ENCODE measurements around the gene OXTR. TPM values are rescaled to one million over a fixed set of nuclear protein-coding genes. Genes with fewer than 3 reads are reported as not detected.

The OXTR gene
- polyA plus RNA-seq, 1 donor from 2014 or later, result 1.7 TPM

- no peak overlapping the region for H3K27ac ChIP-seq (ENCODE audit: low read length)
- H3K9ac ChIP-seq (ENCODE audit: low read length), result no peak overlapping the region
- no peak overlapping the region for H2AFZ ChIP-seq (ENCODE audit: low read depth, low read length)
- H3K36me3 ChIP-seq (ENCODE audit: insufficient read depth, low read length), result no peaks in the 10 kb centered on the region
- no peaks in the 10 kb centered on the region for H3K79me2 ChIP-seq (replicated peaks; ENCODE audit: insufficient read depth, low read length)
- no peaks in the 10 kb centered on the region for H3K9me3 ChIP-seq (ENCODE audit: low read length)
- H3K27me3 ChIP-seq (ENCODE audit: insufficient read depth, low read depth, low read length), result no peaks in the 10 kb centered on the region
- H3F3A ChIP-seq (ENCODE audit: insufficient read depth, low read length, poor library complexity, severe bottlenecking), result no peaks in the 10 kb centered on the region
- no peaks in the 10 kb centered on the region for H3K9me2 ChIP-seq (ENCODE audit: insufficient read depth, low read length)
- no peaks in the 10 kb centered on the region for H4K20me1 ChIP-seq (ENCODE audit: insufficient read depth)
- no peak for TF ChIP-seq CTCF (IDR thresholded peaks at IDR 0.05; ENCODE audit: poor library complexity, severe bottlenecking)
- no peak for TF ChIP-seq EZH2 (IDR thresholded peaks at IDR 0.05; ENCODE audit: borderline replicate concordance, insufficient read depth, low read length, poor library complexity, severe bottlenecking)
- TF ChIP-seq RAD21 (conservative IDR thresholded peaks at IDR 0.05), result no peak
- H3K4me2 ChIP-seq (ENCODE audit: low read length), result no peak overlapping the region
- H3K4me3 ChIP-seq (ENCODE audit: low read length), result no peak overlapping the region
These were observed 60.1 kb downstream of the OXTR start for GRCh38 chr3:8709287-8709686.

DNA sequence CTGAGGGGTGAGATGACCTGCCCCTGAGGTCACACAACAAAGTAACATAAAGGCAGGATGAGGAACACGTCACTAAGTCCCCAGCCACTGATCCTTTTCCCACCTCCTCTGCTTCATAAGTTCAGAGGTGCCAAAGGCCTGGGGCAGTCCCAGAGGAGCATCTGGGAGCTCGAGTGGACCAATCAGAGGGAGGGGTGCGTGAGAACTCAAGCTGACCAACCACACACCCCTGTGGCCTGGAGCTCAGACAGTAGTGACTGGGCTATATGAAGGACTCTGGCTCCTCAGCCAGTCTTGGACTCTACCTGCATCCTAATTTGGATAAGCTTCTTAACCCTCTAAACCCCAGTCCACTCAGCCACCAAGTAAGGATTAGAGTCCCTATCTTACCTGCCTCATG, 63.8 kb downstream of the OXTR start:
- Histone ChIP-seq H3K27me3 (ENCODE audit: insufficient read depth, low read depth, low read length) (no peaks in the 10 kb centered on the region), H3K36me3 (ENCODE audit: insufficient read depth, low read length) (no peaks in the 10 kb centered on the region)
- TF ChIP-seq RAD21 (conservative IDR thresholded peaks at IDR 0.05) (no peak), TAF1 (IDR thresholded peaks at IDR 0.05; ENCODE audit: low read depth) (no peak), SMC3 (conservative IDR thresholded peaks at IDR 0.05; ENCODE audit: poor library complexity) (no peak), REST (IDR thresholded peaks at IDR 0.05; ENCODE audit: borderline replicate concordance) (no peak), EZH2 (IDR thresholded peaks at IDR 0.05; ENCODE audit: borderline replicate concordance, insufficient read depth, low read length, poor library complexity, severe bottlenecking) (no peak), MXI1 (conservative IDR thresholded peaks at IDR 0.05; ENCODE audit: poor library complexity, severe bottlenecking) (no peak)

DNA sequence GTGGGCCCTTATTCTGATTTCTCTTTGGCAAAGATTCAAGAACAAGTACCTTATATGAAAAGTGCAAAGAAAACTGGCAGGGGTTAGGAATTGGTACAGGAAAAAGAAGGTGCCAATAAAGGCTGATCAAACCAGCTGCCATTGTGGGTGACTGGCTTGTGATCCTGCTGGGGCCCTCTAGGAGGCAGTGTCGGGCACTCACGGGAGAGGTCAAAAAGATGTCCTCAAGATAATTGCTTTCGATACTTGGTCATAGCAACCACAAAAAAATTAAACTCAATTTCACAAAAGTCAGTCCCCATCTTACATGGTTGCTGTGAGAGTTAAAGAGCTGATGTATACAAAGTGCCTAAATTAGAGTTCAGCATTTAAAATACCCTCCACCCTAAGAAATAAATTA, 66.9 kb downstream of the OXTR start:
- H3K4me3 ChIP-seq (ENCODE audit: low read length), result no peak overlapping the region
- H3K4me2 ChIP-seq (ENCODE audit: low read length), result no peak overlapping the region
- no peaks in the 10 kb centered on the region for H3K27me3 ChIP-seq (ENCODE audit: insufficient read depth, low read depth, low read length)
- H3K9ac ChIP-seq (ENCODE audit: low read length), result no peak overlapping the region
- H4K20me1 ChIP-seq (ENCODE audit: insufficient read depth), result no peaks in the 10 kb centered on the region
- H3K9me2 ChIP-seq (ENCODE audit: insufficient read depth, low read length), result no peaks in the 10 kb centered on the region
- peaks cover 5% of the 10 kb centered on the region for H3K9me3 ChIP-seq (ENCODE audit: low read length)
- no peaks in the 10 kb centered on the region for H3K36me3 ChIP-seq (ENCODE audit: insufficient read depth, low read length)
- no peaks in the 10 kb centered on the region for H3K79me2 ChIP-seq (replicated peaks; ENCODE audit: insufficient read depth, low read length)
- TF ChIP-seq SMC3 (conservative IDR thresholded peaks at IDR 0.05; ENCODE audit: poor library complexity), result no peak
- TF ChIP-seq EP300 (conservative IDR thresholded peaks at IDR 0.05; ENCODE audit: poor library complexity, severe bottlenecking), result no peak
- no peak for TF ChIP-seq EZH2 (IDR thresholded peaks at IDR 0.05; ENCODE audit: borderline replicate concordance, insufficient read depth, low read length, poor library complexity, severe bottlenecking)
- TF ChIP-seq TAF1 (IDR thresholded peaks at IDR 0.05; ENCODE audit: low read depth), result no peak
- no peak for TF ChIP-seq MXI1 (conservative IDR thresholded peaks at IDR 0.05; ENCODE audit: poor library complexity, severe bottlenecking)
- no peaks in the 10 kb centered on the region for H3F3A ChIP-seq (ENCODE audit: insufficient read depth, low read length, poor library complexity, severe bottlenecking)
- H3K27ac ChIP-seq (ENCODE audit: low read length), result no peak overlapping the region
- no peak overlapping the region for H2AFZ ChIP-seq (ENCODE audit: low read depth, low read length)

More for the DNA sequence above, 63.8 kb downstream of the OXTR start:
- Histone ChIP-seq H4K20me1 (ENCODE audit: insufficient read depth) (no peaks in the 10 kb centered on the region), H3K9me3 (ENCODE audit: low read length) (no peaks in the 10 kb centered on the region), H3K27ac (ENCODE audit: low read length) (no peak overlapping the region), H3K79me2 (replicated peaks; ENCODE audit: insufficient read depth, low read length) (no peaks in the 10 kb centered on the region), H3K9ac (ENCODE audit: low read length) (no peak overlapping the region), H3K4me2 (ENCODE audit: low read length) (no peak overlapping the region), H2AFZ (ENCODE audit: low read depth, low read length) (no peak overlapping the region), H3K4me3 (ENCODE audit: low read length) (no peak overlapping the region), H3F3A (ENCODE audit: insufficient read depth, low read length, poor library complexity, severe bottlenecking) (no peaks in the 10 kb centered on the region), H3K9me2 (ENCODE audit: insufficient read depth, low read length) (no peaks in the 10 kb centered on the region)

Other genes starting within 250 kb of the OXTR start
- gene SSUH2, start 124.8 kb downstream of the OXTR start, polyA plus RNA-seq, result 0.64 and 0.88 TPM in 2 replicates
- not detected in 2 replicates for gene CAV3, start 35.8 kb downstream of the OXTR start, polyA plus RNA-seq
- gene RAD18, start 193.9 kb upstream of the OXTR start, polyA plus RNA-seq, result 4.7 and 5.4 TPM in 2 replicates